ENCODE results near the gene AQP4. TPM values are rescaled to one million over a fixed set of nuclear protein-coding genes. Genes with fewer than 3 reads are reported as not detected.

Gene AQP4
- total RNA-seq, 4 donors from 2014 or later = 0.30 TPM; not detected in 3

- no peak for DNase-seq (ENCODE audit: low spot score in 2 of 2)
- TF ChIP-seq POLR2A (IDR thresholded peaks at IDR 0.05) (no peak), EP300 (IDR thresholded peaks at IDR 0.05) (no peak), CTCF (IDR thresholded peaks at IDR 0.05) (no peak)
- Histone ChIP-seq H3K27me3 (no peaks in the 10 kb centered on the region), H3K27ac (no peak overlapping the region), H3K4me1 (no peaks in the 10 kb centered on the region), H3K9me3 (no peaks in the 10 kb centered on the region), H3K36me3 (no peaks in the 10 kb centered on the region), H3K4me3 (no peak overlapping the region)
These were observed 8.8 kb upstream of the AQP4 start for GRCh38 chr18:26874283-26874682.

GRCh38 chr18:26869640-26870039 lies 4.1 kb upstream of the AQP4 start:
- WGBS, 2 donors = 82 to 86% methylated on average over 1 of the region's 1 CpG
- Histone ChIP-seq H3K27ac (no peak overlapping the region), H3K36me3 (no peaks in the 10 kb centered on the region), H3K4me1 (peaks cover 0 to 11% (median 0%) of the 10 kb centered on the region in 4 donors), H3K9me3 (no peaks in the 10 kb centered on the region), H3K4me3 (no peak overlapping the region), H3K27me3 (peaks cover 0 to 4% of the 10 kb centered on the region in 2 donors)
- TF ChIP-seq POLR2A (IDR thresholded peaks at IDR 0.05) = no peak
- TF ChIP-seq EP300 (IDR thresholded peaks at IDR 0.05) = no peak
- TF ChIP-seq CTCF (IDR thresholded peaks at IDR 0.05) = no peak
- no peak for DNase-seq (ENCODE audit: low spot score in 2 of 2)

- TF ChIP-seq EP300 (IDR thresholded peaks at IDR 0.05) (no peak), CTCF (IDR thresholded peaks at IDR 0.05) (no peak), POLR2A (IDR thresholded peaks at IDR 0.05) (no peak)
- no peak overlapping the region for H3K27ac ChIP-seq
- peaks cover 0 to 11% (median 0%) of the 10 kb centered on the region in 4 donors for H3K4me1 ChIP-seq
- H3K9me3 ChIP-seq = no peaks in the 10 kb centered on the region
- DNase-seq (ENCODE audit: low spot score in 2 of 2) = no peak
- no peaks in the 10 kb centered on the region for H3K36me3 ChIP-seq
- peak overlapping the region in 1 of 4 donors; percentile 21 for H3K4me3 ChIP-seq
- peaks cover 0 to 9% of the 10 kb centered on the region in 2 donors for H3K27me3 ChIP-seq
- 34 to 54% methylated on average over 6 of the region's 6 CpGs for WGBS, 2 donors
These were observed 3.6 kb upstream of the AQP4 start for GRCh38 chr18:26868968-26869586.

DNA sequence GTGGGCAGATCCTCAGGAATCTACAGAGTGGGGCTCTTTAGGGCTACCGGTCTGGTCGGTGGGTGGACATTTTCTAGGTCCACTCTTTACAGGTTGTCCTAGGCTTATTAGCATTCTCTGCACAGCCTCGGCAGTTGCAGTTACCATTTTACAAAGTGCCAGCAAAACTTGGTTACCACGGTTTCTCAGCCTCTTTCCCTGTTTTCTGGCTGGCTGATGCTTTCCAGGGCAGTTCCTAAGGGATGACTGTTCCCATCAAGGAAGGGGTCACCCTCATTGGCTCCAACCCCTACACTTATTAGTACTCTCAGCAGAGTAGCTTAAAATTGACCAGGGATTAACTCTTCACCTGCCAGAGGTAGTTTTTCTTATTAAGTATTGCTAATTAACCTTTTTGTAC lies 2.0 kb upstream of the AQP4 start:
- TF ChIP-seq POLR2A (IDR thresholded peaks at IDR 0.05) (no peak), CTCF (IDR thresholded peaks at IDR 0.05) (no peak), EP300 (IDR thresholded peaks at IDR 0.05) (no peak)
- WGBS, 2 donors = 58 to 63% methylated on average over 4 of the region's 4 CpGs
- peaks cover 0 to 21% (median 0%) of the 10 kb centered on the region in 4 donors for H3K4me1 ChIP-seq
- no peak for DNase-seq (ENCODE audit: low spot score in 2 of 2)
- H3K9me3 ChIP-seq = no peaks in the 10 kb centered on the region
- H3K27me3 ChIP-seq = peaks cover 0 to 21% of the 10 kb centered on the region in 2 donors
- no peak overlapping the region for H3K4me3 ChIP-seq
- H3K36me3 ChIP-seq = no peaks in the 10 kb centered on the region
- no peak overlapping the region for H3K27ac ChIP-seq

DNA sequence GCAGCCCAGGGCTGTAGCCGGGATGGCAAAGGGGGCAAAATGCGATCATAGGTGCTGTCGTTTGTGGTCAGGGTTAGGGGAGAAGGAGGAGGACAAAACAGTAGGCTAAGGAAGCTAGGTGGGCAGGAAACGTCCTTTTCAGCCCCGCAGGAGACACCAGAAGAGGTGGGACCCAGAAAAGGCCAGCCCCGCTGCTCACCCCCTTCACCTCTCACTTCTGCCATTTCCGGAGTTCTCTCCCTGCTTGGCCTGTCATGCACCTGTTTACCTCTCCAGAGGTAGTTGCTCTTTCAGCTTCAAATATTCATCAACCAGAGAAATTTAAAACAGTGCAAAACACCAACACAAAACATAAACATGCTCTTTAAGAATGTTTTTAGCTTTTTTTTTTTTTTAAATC lies 849 bp downstream of the AQP4 start:
- TF ChIP-seq EP300 (IDR thresholded peaks at IDR 0.05) (no peak), POLR2A (IDR thresholded peaks at IDR 0.05) (no peak), CTCF (IDR thresholded peaks at IDR 0.05) (no peak)
- H3K36me3 ChIP-seq = no peaks in the 10 kb centered on the region
- WGBS, 2 donors = 64 to 74% methylated on average over 7 of the region's 7 CpGs
- no peaks in the 10 kb centered on the region for H3K9me3 ChIP-seq
- H3K4me3 ChIP-seq = no peak overlapping the region
- no peak overlapping the region for H3K27ac ChIP-seq
- peaks cover 0 to 21% (median 0%) of the 10 kb centered on the region in 4 donors for H3K4me1 ChIP-seq
- peaks cover 0 to 21% of the 10 kb centered on the region in 2 donors for H3K27me3 ChIP-seq
- no peak for DNase-seq (ENCODE audit: low spot score in 2 of 2)

All from tibial nerve (tissue), 4 donors.